ENCODE measurements around the gene ENDOU. TPM values are rescaled to one million over a fixed set of nuclear protein-coding genes. Genes with fewer than 3 reads are reported as not detected.

ENDOU gene
- total RNA-seq, 1 experiment from 2014 or later, result not detected

GRCh38 chr12:47717046-47717442, 8.2 kb downstream of the ENDOU start:
- Histone ChIP-seq H3K9me2 (ENCODE audit: insufficient read depth) (no peaks in the 10 kb centered on the region), H3K4me2 (ENCODE audit: low read length) (no peak overlapping the region), H3K27me3 (ENCODE audit: insufficient read depth, low read length) (no peaks in the 10 kb centered on the region), H3K4me1 (ENCODE audit: control insufficient read depth in 1 of 2, insufficient read depth in 2 of 2, low read length in 2 of 2) (peaks cover 0 to 7% of the 10 kb centered on the region in 2 experiments; a peak in 1 of 4 replicates), H3K4me3 (replicated peaks in 1 of 2; ENCODE audit: low read depth in 1 of 2, low read length in 2 of 2) (no peak overlapping the region), H3K36me3 (ENCODE audit: control insufficient read depth in 1 of 2, insufficient read depth in 2 of 2, low read length in 2 of 2) (no peaks in the 10 kb centered on the region), H2AFZ (ENCODE audit: low read depth, low read length, poor library complexity, severe bottlenecking) (no peak overlapping the region), H3K27ac (ENCODE audit: low read depth, low read length) (no peak overlapping the region), H3K79me2 (ENCODE audit: insufficient read depth, low read length) (no peaks in the 10 kb centered on the region), H4K20me1 (ENCODE audit: insufficient read depth) (no peaks in the 10 kb centered on the region), H3K9me3 (ENCODE audit: control insufficient read depth in 1 of 2, insufficient read depth in 1 of 2, low read depth in 1 of 2, low read length in 2 of 2) (no peaks in the 10 kb centered on the region), H3K9ac (ENCODE audit: low read length) (no peak overlapping the region)
- DNase-seq (ENCODE audit: low read depth, low spot score) (no peak), ATAC-seq (no peak)
- no TSS peak for BruUV-seq (replicated peaks)
- ChIA-PET RAD21 (ENCODE audit: low non-redundant PET in 1 of 2, low total read pairs in 2 of 2, uncharacterized antibody in 2 of 2, unreplicated experiment in 2 of 2) (no interaction called here), CTCF (interaction anchor here (1.0 to 4.4 kb wide), 4 partner anchors 23 to 121 kb away, joined by 3 to 63 read pairs (median 7); no protein-coding TSS in a partner anchor), POLR2A (no interaction called here)
- no peak for TF ChIP-seq POLR2AphosphoS5 (IDR thresholded peaks at IDR 0.05; ENCODE audit: low read depth, low read length)
- TF ChIP-seq, protein P1, sequence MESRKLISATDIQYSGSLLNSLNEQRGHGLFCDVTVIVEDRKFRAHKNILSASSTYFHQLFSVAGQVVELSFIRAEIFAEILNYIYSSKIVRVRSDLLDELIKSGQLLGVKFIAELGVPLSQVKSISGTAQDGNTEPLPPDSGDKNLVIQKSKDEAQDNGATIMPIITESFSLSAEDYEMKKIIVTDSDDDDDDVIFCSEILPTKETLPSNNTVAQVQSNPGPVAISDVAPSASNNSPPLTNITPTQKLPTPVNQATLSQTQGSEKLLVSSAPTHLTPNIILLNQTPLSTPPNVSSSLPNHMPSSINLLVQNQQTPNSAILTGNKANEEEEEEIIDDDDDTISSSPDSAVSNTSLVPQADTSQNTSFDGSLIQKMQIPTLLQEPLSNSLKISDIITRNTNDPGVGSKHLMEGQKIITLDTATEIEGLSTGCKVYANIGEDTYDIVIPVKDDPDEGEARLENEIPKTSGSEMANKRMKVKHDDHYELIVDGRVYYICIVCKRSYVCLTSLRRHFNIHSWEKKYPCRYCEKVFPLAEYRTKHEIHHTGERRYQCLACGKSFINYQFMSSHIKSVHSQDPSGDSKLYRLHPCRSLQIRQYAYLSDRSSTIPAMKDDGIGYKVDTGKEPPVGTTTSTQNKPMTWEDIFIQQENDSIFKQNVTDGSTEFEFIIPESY (IDR thresholded peaks at IDR 0.05; ENCODE audit: extremely low read depth, insufficient replicate concordance, low read length), result no peak
- no peak for TF ChIP-seq EZH2 (IDR thresholded peaks at IDR 0.05)
- TF ChIP-seq SIN3A (IDR thresholded peaks at IDR 0.05; ENCODE audit: low read depth), result no peak
- TF ChIP-seq REST (IDR thresholded peaks at IDR 0.05; ENCODE audit: low read depth), result no peak
- TF ChIP-seq JUND (IDR thresholded peaks at IDR 0.05), result no peak
- TF ChIP-seq EZH2phosphoT487 (IDR thresholded peaks at IDR 0.05; ENCODE audit: borderline replicate concordance), result no peak
- TF ChIP-seq CBX3 (IDR thresholded peaks at IDR 0.05; ENCODE audit: low read depth), result no peak
- TF ChIP-seq, protein P2, sequence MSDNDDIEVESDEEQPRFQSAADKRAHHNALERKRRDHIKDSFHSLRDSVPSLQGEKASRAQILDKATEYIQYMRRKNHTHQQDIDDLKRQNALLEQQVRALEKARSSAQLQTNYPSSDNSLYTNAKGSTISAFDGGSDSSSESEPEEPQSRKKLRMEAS (IDR thresholded peaks at IDR 0.05), result no peak
- TF ChIP-seq SRF (IDR thresholded peaks at IDR 0.05; ENCODE audit: low read depth), result no peak
- TF ChIP-seq YY1 (IDR thresholded peaks at IDR 0.05; ENCODE audit: extremely low read depth, insufficient replicate concordance, low read depth, low read length), result no peak
- TF ChIP-seq, protein P3, sequence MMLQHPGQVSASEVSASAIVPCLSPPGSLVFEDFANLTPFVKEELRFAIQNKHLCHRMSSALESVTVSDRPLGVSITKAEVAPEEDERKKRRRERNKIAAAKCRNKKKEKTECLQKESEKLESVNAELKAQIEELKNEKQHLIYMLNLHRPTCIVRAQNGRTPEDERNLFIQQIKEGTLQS (IDR thresholded peaks at IDR 0.05), result no peak
- TF ChIP-seq EGR1 (IDR thresholded peaks at IDR 0.05; ENCODE audit: low read depth), result no peak
- TF ChIP-seq POLR2A (IDR thresholded peaks at IDR 0.05; ENCODE audit: borderline replicate concordance, extremely low read depth, insufficient read depth, insufficient read length), result no peak
- no peak for TF ChIP-seq ELF1 (IDR thresholded peaks at IDR 0.05; ENCODE audit: borderline replicate concordance, low read depth)
- TF ChIP-seq FOSL1 (IDR thresholded peaks at IDR 0.05; ENCODE audit: low read depth), result no peak
- TF ChIP-seq ZFX (IDR thresholded peaks at IDR 0.05), result no peak
- intact Hi-C loops (cut with micrococcal nuclease), result loop anchor here (10.0 kb wide), 1 partner anchor 448 kb away; no protein-coding TSS in a partner anchor
